HG03025 (cell line): Measurements from ENCODE around the gene PCSK9.

Experiments
- ATAC-seq: cut with Tn5 transposase; IDR thresholded peaks from one replicate; pipeline ENCODE4 v1.9.1; 2021; ENCODE audit warnings: mild to moderate bottlenecking, moderate library complexity; ENCODE audit not compliant: unreplicated experiment, low FRiP score

PCSK9 gene

DNA sequence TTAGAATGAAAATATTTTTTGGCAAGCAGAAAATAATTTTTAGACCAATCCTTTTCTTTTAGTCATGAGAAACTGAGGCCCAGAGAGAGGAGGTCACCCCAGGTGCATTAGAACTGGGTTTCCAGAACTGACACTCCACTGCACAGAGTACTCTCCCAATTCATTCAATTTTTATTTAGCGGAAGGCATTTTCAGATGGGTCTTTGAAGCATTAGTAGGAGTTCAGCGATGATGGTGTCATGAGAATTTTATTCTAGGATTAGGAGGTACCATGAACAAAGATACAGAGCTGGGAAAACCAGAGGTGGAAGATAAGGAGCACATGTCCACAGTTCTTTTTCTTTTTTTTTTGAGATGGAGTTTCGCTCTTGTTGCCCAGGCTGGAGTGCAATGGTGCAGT, 2.3 kb downstream of the PCSK9 start:
- no peak for ATAC-seq

DNA sequence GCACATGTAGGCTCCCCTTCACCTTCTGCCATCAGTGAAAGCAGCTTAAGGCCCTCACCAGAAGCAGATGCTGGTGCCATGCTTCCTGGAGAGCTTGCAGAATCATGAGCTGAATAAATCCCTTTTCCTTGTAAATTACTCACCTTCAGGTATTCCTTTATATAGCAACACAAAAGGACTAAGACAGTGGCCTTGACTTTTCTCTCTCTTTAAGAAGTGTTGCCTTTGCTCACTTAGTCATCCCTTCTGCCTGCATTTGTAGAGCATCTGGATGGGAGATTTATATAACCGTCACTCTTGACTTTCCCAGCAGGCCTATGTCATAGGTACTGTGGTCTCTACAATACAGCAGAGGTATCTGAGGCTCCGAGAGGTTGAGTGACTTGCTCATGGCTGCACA, 3.7 kb downstream of the PCSK9 start:
- ATAC-seq: no peak

DNA sequence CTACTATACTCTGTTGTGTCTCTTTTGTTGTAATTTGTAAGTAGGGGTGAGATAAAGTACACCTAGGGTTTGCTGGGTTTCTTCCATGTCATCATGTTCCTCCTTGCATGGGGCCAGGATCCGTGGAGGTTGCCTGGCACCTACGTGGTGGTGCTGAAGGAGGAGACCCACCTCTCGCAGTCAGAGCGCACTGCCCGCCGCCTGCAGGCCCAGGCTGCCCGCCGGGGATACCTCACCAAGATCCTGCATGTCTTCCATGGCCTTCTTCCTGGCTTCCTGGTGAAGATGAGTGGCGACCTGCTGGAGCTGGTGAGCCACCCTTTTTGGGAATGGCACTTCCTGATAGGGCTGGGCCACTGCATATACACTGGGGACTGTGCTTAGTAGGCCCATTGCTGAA, 4.4 kb downstream of the PCSK9 start:
- no peak for ATAC-seq

DNA sequence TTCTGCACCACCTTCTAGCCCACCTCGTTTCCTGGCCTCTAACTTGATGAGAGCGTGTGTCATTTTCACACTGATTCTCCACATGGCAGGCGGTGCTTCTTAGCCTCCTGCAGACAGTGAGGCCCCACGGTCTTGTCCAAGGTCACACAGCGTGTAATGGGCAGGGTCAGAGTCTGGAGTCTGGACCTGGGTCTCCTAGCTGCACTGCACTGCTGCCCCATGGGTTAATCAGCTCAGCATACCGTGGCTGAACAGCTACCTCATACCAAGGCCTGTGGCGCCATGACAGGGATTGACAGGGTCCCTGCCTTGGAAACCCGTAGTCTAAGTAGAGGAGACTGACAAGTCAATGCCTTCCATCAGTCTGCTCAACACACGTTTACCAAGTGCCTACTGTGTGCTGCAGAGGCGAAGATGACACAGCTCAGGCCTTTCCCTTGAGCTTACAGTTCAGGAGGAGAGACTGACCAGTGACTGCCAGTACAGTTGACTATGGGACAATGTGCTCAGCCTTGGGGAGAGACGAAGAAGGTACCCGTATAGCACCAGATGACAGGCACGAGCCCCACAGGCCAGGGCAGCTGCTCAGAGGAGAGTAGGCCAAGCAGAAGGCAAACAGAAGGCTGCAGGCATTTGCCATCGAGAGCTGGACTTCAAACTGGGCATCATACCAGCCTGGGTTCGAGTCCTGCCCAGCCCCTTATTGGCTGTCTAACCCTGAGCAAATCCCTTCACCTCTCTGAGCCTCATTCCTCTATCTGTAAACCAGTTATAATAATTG, 5.5 kb downstream of the PCSK9 start:
- no peak for ATAC-seq

DNA sequence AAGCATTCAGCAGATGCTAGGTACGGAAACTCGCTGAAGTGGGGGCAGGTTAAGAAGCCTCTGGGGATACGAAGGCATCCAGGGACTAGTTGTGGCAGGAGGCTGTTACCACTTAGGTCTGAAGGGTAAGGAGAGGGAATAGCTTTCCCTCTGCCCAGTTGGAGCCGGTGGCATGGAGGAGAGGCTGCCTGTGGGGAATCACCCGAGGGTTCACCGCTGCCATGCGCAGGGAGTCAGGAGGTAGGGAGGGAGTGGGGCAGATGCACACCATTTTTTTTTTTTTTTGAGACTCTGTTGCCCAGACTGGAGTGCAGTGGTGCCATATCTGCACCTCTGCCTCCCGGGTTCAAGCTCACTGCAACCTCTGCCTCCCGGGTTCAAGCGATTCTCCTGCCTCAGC, 6.1 kb downstream of the PCSK9 start:
- no peak for ATAC-seq

DNA sequence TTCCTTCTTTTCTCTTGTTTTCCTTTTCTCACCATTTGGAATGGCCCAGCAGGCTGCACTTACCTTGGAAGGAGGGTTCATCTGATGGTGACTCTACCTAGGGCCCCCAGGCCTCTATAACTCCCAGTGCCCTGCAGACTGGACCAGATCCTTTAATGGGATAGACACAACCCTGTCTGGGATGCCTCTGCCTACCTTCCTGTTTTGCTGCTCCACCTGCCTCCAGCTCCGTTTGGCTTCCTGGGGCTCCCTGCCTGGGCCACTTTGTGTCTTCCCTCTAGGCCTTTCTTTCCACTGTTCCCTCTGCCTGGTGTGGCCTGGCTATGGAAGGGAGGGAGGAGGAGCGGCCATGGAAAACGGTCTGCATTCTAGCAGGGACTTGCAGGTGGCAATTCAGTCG, 7.5 kb downstream of the PCSK9 start:
- no peak for ATAC-seq

DNA sequence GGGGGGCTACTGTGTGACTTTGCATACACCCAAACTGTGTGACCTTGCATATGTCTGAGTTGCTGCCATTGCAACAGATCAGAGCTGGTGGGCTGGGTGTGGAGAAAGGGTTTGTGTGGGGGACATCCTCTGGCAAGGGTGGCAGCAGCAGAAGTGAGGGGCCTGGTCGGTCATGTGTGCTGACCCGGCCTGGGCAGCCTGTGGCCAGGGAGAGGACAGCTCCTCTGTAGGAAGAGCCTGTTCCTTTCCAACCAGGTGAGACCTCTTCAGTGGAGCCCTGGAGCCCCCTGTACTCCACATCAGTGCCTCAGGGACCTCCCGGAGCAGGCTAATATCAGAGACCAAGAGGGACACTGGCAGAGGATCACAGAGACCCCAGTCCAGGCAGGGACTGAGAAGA, 8.3 kb downstream of the PCSK9 start:
- ATAC-seq: no peak

DNA sequence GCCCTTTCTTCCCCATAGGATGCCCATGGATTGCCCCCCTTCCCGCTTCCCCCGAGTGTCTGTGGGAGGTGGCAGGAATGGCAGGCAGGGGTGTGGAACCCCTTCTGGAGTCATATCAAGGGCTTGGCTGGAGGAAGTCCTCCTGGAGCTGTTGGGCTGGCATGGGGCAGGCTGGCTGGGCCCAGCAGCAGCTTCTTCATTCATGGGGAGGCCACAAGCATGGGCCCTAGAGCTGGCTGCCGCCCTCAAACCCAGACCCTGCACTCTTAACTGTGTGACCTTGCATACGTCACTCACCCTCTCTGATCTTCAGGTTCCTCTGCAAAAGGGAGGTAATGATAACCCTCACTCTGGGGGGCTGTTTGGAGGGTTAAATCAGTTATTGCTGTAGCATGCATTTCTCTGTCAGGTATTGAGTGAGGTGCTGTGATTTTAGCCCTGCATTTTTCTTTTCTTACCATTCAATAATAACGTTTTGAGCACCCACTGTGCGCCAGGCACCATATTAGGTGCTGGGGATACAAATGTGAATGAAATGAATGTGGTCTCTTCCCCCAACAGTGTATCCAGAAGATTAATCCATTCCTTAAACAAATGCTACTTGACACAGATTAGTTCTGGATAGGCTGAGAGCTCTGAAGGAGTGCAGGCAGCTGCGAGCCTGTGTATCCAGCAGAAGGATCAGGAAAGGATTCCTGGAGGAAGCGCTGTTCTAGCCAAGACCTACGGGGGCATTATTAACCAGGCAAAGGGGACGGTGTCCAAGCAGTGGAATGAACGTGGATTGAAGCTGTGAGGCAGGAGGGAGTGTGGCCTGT, 9.3 kb downstream of the PCSK9 start:
- no peak for ATAC-seq

DNA sequence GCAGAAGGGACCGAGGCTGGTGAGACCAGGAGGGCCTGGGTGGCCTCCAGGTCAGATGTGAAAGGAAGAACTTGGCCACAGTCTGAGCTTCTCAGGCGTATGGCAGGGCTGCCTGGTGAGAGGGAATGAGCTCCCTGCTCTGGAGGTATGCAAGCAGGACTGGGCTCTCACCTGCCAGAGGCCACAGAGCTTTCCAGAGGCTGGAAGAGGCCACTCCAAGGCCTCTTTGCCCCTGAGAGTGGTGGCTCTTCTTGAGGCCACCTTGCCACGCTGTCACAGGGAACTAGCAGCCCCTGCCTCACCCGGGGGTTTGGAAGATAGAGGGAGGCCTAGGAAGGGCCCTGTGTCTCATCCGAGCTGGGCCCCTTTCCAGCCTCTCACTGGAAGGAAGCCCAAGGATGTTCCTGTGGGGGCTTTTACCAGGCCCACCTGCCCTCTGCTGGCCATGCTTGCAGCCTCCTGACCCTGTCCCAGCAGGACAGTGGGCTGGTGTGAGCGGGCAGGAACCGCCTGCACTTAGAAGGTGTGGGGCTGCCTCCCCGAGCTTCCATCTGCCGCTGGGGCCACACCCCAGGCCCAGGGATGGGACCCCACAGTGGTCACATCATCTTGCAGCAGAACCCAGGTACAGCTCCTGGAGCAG, 10.0 kb downstream of the PCSK9 start:
- ATAC-seq: no peak

DNA sequence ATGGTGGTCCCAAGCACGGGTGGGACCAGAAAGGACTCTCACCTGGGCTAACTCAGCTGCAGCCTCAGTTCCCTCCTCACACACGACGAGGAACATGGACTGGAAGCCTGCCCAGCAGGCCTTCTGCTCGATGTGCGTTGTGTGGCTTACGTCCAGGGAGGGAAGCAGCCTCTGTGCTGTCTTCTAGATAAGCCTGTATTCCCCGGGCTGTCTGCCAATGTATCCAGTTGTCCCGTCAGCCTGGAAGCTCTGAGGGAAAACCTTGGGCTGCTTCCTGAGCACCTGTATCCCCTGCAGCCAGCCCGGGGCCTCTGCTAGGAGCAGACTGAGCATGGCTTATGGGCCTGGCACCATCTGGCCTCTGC, 10.5 kb downstream of the PCSK9 start:
- ATAC-seq: no peak

DNA sequence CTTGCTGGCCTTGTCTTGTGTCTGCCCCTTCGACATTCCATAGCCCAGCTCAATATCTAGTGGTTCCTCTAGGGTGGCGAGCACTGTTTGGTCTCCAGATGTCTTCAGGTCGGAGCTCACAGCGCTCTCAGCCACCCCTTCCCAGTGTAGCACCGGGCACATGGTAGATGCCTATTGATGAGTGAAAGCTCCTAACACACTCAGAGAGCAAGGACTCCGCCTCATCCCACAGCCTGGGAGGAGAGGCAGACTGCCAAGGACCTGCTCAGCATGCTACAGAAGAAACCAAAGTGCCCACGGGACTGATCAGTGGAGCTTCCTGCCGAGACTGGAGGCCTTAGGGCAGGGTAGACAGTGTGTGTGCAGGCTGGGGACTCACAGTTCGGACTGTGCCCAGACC, 10.9 kb downstream of the PCSK9 start:
- no peak for ATAC-seq

DNA sequence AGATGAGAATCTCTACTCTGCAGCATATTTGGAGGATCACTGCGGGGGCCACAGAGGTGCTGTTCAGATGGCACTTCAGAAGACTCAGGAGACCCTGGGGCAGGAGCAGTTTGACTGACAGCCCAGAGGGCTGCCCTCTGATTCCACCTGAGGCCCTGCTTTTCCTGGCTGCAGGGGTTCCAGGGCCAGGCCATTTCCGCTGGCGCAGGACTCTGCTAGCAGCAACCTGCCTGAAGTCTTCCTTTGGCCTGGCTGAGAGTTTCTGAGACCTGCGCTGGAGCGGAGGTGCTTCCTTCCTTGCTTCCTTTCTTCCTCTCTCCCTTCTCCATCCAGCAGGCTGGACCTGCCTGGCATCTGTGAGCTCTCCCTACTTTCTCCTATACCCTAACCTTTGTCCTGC, 11.8 kb downstream of the PCSK9 start:
- no peak for ATAC-seq

DNA sequence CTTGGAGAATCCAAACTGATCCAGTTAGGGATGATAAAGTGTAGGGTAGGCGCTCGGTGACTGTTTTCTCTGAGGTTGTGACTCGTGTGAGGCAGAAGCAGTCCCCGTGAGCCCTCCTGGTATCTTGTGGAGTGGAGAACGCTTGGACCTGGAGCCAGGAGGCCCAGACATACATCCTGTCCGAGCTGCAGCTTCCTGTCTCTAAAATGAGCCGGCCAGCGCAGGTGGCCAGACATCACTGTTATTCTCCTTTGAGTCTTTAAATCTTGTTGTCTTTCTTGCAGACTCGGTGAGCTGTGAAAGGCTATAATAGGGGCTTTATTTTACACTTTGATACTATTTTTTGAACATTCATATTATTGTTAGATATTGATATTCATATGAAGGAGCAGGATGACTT, 12.3 kb downstream of the PCSK9 start:
- ATAC-seq: no peak

DNA sequence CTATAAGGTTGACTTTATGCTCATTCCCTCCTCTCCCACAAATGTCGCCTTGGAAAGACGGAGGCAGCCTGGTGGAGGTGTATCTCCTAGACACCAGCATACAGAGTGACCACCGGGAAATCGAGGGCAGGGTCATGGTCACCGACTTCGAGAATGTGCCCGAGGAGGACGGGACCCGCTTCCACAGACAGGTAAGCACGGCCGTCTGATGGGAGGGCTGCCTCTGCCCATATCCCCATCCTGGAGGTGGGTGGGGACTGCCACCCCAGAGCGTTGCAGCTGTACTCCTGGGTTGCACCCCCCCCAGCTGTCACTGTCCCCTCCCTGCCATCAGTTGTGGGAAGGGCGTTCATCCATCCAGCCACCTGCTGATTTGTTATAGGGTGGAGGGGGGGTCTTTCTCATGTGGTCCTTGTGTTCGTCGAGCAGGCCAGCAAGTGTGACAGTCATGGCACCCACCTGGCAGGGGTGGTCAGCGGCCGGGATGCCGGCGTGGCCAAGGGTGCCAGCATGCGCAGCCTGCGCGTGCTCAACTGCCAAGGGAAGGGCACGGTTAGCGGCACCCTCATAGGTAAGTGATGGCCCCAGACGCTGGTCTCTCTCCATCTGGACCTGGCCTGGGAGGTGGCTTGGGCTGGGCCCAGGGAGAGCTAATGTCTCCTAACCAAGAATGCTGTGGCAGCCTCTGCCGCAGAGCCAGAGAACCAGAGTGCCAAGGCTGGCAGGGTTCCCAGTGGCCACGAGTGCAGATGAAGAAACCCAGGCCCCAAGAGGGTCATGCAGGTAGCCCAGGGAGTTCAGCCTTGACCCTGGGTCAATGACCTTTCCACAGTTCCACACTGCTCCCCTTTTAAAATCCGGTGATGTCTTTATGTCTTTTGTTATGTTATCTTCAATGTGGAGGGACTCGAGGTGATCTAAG, 13.1 kb downstream of the PCSK9 start:
- ATAC-seq: no peak

DNA sequence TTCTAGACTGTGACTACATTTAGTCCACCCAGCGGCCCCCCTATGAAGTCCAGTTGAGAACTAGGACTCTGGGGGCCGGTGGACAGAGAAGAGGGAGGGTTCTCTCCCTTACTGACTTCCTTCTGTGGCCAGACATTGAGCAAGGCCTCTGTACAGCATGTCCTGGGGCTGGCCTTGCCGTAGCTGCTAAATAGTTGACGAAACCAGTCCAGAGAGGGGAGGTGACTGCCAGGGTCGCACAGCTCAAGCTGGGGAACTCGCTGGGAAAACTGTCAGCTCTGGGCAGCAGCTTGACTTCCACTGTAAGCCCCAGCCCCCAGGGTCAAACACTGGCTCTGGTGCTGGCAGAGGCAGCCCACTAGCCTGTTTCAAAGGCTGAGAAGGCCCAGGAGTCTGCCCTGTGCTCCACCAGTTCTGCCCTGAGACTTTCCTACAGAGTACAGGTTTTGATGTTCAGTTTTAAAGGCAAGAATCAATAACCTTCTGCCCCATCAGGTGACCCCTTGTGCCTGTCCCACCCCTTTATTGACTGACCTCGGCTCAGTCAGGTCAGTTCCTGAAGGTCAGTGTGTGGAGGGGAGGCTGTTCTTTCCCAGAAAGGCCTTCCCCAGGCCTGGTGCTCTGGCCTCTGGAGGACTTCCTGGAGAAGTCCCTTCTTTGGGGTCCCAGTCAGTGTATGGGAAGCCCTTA, 14.1 kb downstream of the PCSK9 start:
- no peak for ATAC-seq

DNA sequence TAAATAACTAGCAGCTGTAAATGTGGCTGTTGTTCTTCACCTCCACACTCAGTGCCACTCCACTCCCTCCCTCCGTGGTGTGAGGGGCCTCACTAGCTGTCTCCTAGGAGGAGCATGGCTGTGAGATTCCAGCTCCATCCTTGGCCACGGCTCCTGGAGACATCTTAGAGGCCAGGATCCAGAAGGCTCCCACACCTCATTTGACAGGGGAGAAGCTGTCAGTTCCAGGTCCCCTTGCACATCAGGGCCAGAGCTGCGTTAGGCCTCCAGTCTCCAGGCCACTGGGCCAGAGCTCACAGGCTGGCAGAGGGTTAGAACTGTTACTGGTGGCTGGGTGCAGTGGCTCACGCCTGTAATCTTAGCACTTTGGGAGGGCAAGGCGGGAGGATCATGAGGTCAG, 15.0 kb downstream of the PCSK9 start:
- no peak for ATAC-seq

DNA sequence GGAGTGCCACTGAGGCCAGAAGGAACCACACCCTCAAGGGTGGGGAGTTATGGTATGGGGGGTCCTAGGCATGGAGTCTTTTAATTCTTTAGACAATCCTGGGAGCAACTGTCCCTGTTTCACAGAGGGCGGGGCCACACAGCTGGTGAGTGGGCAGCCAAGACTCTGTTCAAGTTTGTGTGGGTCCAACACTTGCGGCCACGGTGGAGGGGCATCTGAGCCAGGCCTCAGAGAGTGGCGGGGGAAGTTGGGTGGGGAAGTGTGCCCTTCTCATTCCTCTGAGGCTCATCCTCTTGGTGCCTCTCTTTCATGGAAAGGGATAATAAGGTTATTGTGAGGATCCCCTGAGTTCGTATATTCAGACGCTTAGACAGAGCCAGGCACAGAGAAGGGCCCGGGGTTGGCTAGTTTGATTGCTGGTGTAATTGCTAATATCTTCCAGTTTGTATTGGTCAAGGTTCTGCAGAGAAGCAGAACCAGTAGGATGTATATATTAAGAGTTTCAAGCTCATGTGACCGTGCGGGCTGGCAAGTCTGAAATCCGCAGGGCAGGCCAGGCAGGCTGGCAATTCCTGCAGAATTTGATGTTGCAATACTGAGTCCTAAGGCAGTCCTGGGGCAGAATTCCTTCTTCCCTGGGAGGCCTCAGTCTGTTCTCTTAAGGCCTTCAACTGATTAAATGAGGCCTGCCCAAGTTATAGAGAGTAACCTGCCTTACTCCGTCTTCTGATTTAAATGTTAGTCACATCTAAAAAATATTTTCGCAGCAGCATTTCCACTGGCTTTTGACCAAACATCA, 15.9 kb downstream of the PCSK9 start:
- no peak for ATAC-seq

DNA sequence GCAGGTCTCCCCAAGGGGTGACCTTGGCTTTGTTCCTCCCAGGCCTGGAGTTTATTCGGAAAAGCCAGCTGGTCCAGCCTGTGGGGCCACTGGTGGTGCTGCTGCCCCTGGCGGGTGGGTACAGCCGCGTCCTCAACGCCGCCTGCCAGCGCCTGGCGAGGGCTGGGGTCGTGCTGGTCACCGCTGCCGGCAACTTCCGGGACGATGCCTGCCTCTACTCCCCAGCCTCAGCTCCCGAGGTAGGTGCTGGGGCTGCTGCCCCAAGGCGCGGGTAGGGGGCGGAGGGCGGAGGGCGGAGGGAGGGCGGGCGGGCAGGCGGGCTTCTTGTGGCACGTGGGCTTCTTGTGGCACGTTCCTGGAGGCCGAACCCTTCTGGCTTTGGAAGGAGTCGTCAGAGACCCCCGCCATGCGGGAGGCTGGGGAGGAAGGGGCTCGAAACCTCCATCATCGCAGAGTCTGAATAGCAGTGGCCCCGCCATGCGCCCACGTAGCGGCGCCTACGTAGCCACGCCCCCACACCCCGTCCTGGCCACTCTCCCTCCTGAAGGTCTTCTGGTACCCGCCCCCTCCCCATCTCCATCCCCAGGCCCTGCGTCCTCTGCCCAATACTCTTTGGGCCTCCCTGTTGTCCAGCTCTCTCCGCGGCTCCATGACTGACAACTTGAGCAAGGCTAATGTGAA, 16.7 kb downstream of the PCSK9 start:
- ATAC-seq: no peak

DNA sequence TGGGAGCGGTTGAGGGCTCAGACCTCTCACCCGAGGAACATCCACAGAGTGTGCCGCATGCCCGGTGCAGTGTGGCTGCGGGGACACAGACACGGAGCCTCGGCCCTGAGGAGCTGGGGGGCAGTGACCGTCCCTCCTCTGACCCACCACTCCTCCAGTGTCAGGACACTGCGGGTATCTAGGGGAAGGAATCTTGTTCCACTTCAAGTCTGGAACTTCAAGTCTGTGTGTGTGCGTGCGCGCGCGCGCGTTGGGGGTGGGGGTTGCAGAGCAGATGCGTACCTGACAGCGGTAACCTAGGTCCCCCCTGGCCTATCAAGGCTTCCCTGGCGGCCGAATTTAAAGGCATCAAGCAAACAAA, 17.3 kb downstream of the PCSK9 start:
- ATAC-seq: no peak
